GM12874 (cell line): ENCODE data around the gene PKM.

Source experiments
- CTCF ChIP-seq: IDR thresholded peaks from 2 replicates; pipeline ENCODE4 v1.5.1; 2011; ENCODE audit warnings: low read depth, mild to moderate bottlenecking, control low read depth, low read length, moderate library complexity; ENCODE audit not compliant: insufficient read depth

PKM gene

GRCh38 chr15:72180761-72181324 is 50.1 kb downstream of the PKM start:
- no peak for TF ChIP-seq CTCF

- TF ChIP-seq CTCF = no peak
Observed at GRCh38 chr15:72179950-72180581, 50.9 kb downstream of the PKM start.

GRCh38 chr15:72178976-72179585 is 51.9 kb downstream of the PKM start:
- no peak for TF ChIP-seq CTCF

- no peak for TF ChIP-seq CTCF
Observed at GRCh38 chr15:72176743-72177142, 54.2 kb downstream of the PKM start.

GRCh38 chr15:72176159-72176558 is 54.8 kb downstream of the PKM start:
- no peak for TF ChIP-seq CTCF

- no peak for TF ChIP-seq CTCF
Observed at GRCh38 chr15:72175186-72176044, 55.6 kb downstream of the PKM start.

GRCh38 chr15:72174551-72175165 is 56.3 kb downstream of the PKM start:
- no peak for TF ChIP-seq CTCF
